GM12878 (cell line): ENCODE measurements around the gene DHRS12. TPM values are rescaled to one million over a fixed set of nuclear protein-coding genes. Genes with fewer than 3 reads are reported as not detected.

Experiments used
- ATF2 ChIP-seq: IDR thresholded peaks from 2 replicates; pipeline ENCODE4 v1.6.1; 2012; ENCODE audit warnings: low read length, inconsistent platforms
- ATF7 ChIP-seq: fragments of 450-650 bp; IDR thresholded peaks from 2 replicates; pipeline ENCODE4 v1.6.1; 2016; ENCODE audit warnings: low read depth, mild to moderate bottlenecking
- CBFB ChIP-seq: IDR thresholded peaks from 2 replicates; pipeline ENCODE4 v1.6.1; 2016; ENCODE audit warnings: antibody characterized with exemption, low read depth
- CEBPZ ChIP-seq: fragments of 150-350 bp; IDR thresholded peaks from 2 replicates; pipeline ENCODE4 v1.6.1; 2016; ENCODE audit warnings: low read depth, low read length
- E2F4 ChIP-seq: IDR thresholded peaks from 2 replicates; pipeline ENCODE4 v1.6.1; 2012; ENCODE audit warnings: low read depth, low read length, improper control_type of control experiment
- HDAC6 ChIP-seq: fragments of 200-600 bp; sonication (generic); IDR thresholded peaks from one replicate; pipeline ENCODE4 v1.8.0; 2017; ENCODE audit warnings: antibody characterized with exemption; ENCODE audit not compliant: unreplicated experiment
- IKZF2 ChIP-seq, 2 experiments: fragments of 450-650 bp; IDR thresholded peaks; 2 replicates each; pipeline ENCODE4 v1.6.1; 2017; ENCODE audit warnings: mild to moderate bottlenecking in 2 of 2, moderate library complexity in 2 of 2
- IRF4 ChIP-seq: IDR thresholded peaks from 2 replicates; pipeline ENCODE4 v1.6.1; 2011; ENCODE audit warnings: low read depth, low read length
- NFIC ChIP-seq: IDR thresholded peaks from 2 replicates; pipeline ENCODE4 v1.6.1; 2012; ENCODE audit warnings: low read depth, mild to moderate bottlenecking, inconsistent platforms, low read length, moderate library complexity
- NFYA ChIP-seq: IDR thresholded peaks from 2 replicates; pipeline ENCODE4 v1.6.1; 2011; ENCODE audit warnings: low read depth, mild to moderate bottlenecking, low read length, improper control_type of control experiment, borderline replicate concordance
- PAX5 ChIP-seq: IDR thresholded peaks from 2 replicates; pipeline ENCODE4 v1.6.1; 2011; ENCODE audit warnings: low read depth, low read length, borderline replicate concordance
- RUNX3 ChIP-seq: IDR thresholded peaks from 2 replicates; pipeline ENCODE4 v1.6.1; 2012; ENCODE audit warnings: low read length, inconsistent platforms
- SIX5 ChIP-seq: IDR thresholded peaks from 2 replicates; pipeline ENCODE4 v1.6.1; 2011; ENCODE audit warnings: mild to moderate bottlenecking, low read depth, low read length, moderate library complexity; ENCODE audit not compliant: severe bottlenecking
- SPI1 ChIP-seq: IDR thresholded peaks from 2 replicates; pipeline ENCODE4 v1.6.1; 2011; ENCODE audit warnings: low read depth, mild to moderate bottlenecking, low read length, moderate library complexity, borderline replicate concordance; ENCODE audit not compliant: insufficient read depth
- TAF1 ChIP-seq: IDR thresholded peaks from 2 replicates; pipeline ENCODE4 v1.6.1; 2011; ENCODE audit warnings: mild to moderate bottlenecking, low read depth, low read length, borderline replicate concordance
- TARDBP ChIP-seq: IDR thresholded peaks from 2 replicates; pipeline ENCODE4 v1.6.1; 2016; ENCODE audit warnings: borderline replicate concordance
- YY1 ChIP-seq: IDR thresholded peaks from 2 replicates; pipeline ENCODE4 v1.6.1; 2011; ENCODE audit warnings: low read depth, mild to moderate bottlenecking, low read length
- polyA plus RNA-seq, 11 experiments: library from polyadenylated mRNA; depleted of rRNA in 4 of 11; unstranded in 6 of 11; stranded (reverse) in 5 of 11; fragments of >200 nt; fragmentation: Nextera tagmentation in 4 of 11; fragmentation: Illumina TruSeq in 1 of 11; extraction: Ambion mirVana in 4 of 11; extraction: Trizol in 1 of 11; gene quantifications; 1 replicate in 1 of 11; 2 replicates in 10 of 11; pipeline versions ENCODE4 v1.2.1 to v1.2.3, GENCODE V29; 2011 to 2016; ENCODE audit warnings: inconsistent platforms in 2 of 11, missing spikeins in 2 of 11, low read depth in 1 of 11
- total RNA-seq, 4 experiments: library from RNA; depleted of rRNA in 3 of 4; stranded (reverse); fragments of >200 nt in 3 of 4; fragmentation: Illumina TruSeq in 1 of 4; extraction: Trizol in 1 of 4; gene quantifications; 2 replicates each; pipeline versions ENCODE4 v1.2.1 to v1.2.3, GENCODE V29; 2013 to 2021
- TF ChIP-seq, protein P1 (sequence below): IDR thresholded peaks from 2 replicates; pipeline ENCODE4 v1.6.1; 2011; ENCODE audit warnings: mild to moderate bottlenecking, low read depth, low read length, moderate library complexity; ENCODE audit not compliant: insufficient replicate concordance

The DHRS12 gene
- total and polyA plus RNA-seq, 10 of the 15 experiments (the other 5 are each of a cell fraction or from before 2014, with no cell fraction given) = 2.9 to 11.3 (median 8.2) TPM

DNA sequence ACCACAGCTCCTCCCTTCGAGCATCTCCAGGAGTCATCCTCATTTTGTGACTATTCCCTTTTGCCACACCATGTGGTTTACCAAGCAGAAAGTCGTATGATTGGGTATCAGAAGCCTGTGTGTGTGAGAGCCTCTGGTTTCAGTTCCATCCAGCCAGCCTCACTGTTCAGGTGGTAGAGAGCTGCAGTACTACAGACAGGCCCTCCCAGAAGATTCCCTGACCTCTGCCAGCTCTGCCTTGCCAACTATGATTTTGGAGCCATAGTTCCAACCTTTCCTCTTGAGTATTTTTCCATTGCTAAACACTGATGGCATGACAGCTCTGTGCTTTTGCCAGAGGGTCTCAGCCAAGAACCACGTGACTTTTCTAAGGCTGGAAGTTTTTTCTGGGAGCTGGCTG, 82.5 kb downstream of the DHRS12 start (continued):
- no peak for TF ChIP-seq ATF7
- no peak for TF ChIP-seq TARDBP
- TF ChIP-seq NFYA = no peak
- no peak for TF ChIP-seq E2F4
- TF ChIP-seq IKZF2 (IDR thresholded peaks at IDR 0.05) = peak; percentile 66 to 71; a peak in 3 of 4 replicates
- TF ChIP-seq NFIC = peak; percentile 25; the same call in 1 of the 2 replicates
- TF ChIP-seq ATF2 = no peak
- peak; percentile 72 for TF ChIP-seq RUNX3
- TF ChIP-seq SPI1 = peak; percentile 66; the same call in 1 of the 2 replicates
- TF ChIP-seq HDAC6 = no peak
- TF ChIP-seq CEBPZ = no peak
- 0 out of 2 replicates have a peak, but pooled peaks have one; percentile 20 for TF ChIP-seq CBFB
- TF ChIP-seq TAF1 = no peak
- TF ChIP-seq, protein P1, sequence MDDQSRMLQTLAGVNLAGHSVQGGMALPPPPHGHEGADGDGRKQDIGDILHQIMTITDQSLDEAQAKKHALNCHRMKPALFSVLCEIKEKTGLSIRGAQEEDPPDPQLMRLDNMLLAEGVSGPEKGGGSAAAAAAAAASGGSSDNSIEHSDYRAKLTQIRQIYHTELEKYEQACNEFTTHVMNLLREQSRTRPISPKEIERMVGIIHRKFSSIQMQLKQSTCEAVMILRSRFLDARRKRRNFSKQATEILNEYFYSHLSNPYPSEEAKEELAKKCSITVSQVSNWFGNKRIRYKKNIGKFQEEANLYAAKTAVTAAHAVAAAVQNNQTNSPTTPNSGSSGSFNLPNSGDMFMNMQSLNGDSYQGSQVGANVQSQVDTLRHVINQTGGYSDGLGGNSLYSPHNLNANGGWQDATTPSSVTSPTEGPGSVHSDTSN = no peak
- no peak for TF ChIP-seq YY1
- TF ChIP-seq SIX5 = no peak
- peak; percentile 55; the same call in 1 of the 2 replicates for TF ChIP-seq IRF4
- no peak for TF ChIP-seq PAX5
